ENCODE measurements around the gene ACACA.

The ACACA gene

GRCh38 chr17:37082311-37082860 is 324.2 kb downstream of the ACACA start:
- Histone ChIP-seq H3K27me3 (ENCODE audit: control insufficient read depth, low read length) (no peaks in the 10 kb centered on the region), H3F3A (ENCODE audit: control insufficient read depth, insufficient read depth) (no peaks in the 10 kb centered on the region), H3K36me3 (ENCODE audit: control insufficient read depth, low read length) (peaks cover 27% of the 10 kb centered on the region), H3K9me3 (ENCODE audit: control insufficient read depth, insufficient read depth, low read length) (no peaks in the 10 kb centered on the region), H3K4me1 (ENCODE audit: control insufficient read depth, low read length) (no peaks in the 10 kb centered on the region), H3K4me3 (ENCODE audit: low read length) (no peak overlapping the region), H3K9me2 (replicated peaks; ENCODE audit: control insufficient read depth, low read length) (no peaks in the 10 kb centered on the region), H4K20me1 (ENCODE audit: control insufficient read depth, insufficient read depth, low read depth, low read length) (peaks cover 4% of the 10 kb centered on the region; the same call in 1 of the 2 replicates), H3K79me2 (ENCODE audit: control insufficient read depth, low read length) (no peaks in the 10 kb centered on the region), H3K4me2 (ENCODE audit: low read length) (no peak overlapping the region), H3K27ac (ENCODE audit: low read depth, low read length) (no peak overlapping the region)
- TF ChIP-seq CTCF (IDR thresholded peaks at IDR 0.05; ENCODE audit: low read depth, low read length, poor library complexity, severe bottlenecking) (no peak), EZH2phosphoT487 (IDR thresholded peaks at IDR 0.05; ENCODE audit: borderline replicate concordance, low read length) (no peak)

- Histone ChIP-seq H3F3A (ENCODE audit: control insufficient read depth, insufficient read depth) (no peaks in the 10 kb centered on the region), H4K20me1 (ENCODE audit: control insufficient read depth, insufficient read depth, low read depth, low read length) (peaks cover 4% of the 10 kb centered on the region; the same call in 1 of the 2 replicates), H3K27ac (ENCODE audit: low read depth, low read length) (no peak overlapping the region), H3K4me2 (ENCODE audit: low read length) (no peak overlapping the region), H3K9me3 (ENCODE audit: control insufficient read depth, insufficient read depth, low read length) (no peaks in the 10 kb centered on the region), H3K36me3 (ENCODE audit: control insufficient read depth, low read length) (peaks cover 16% of the 10 kb centered on the region), H3K27me3 (ENCODE audit: control insufficient read depth, low read length) (no peaks in the 10 kb centered on the region), H3K79me2 (ENCODE audit: control insufficient read depth, low read length) (no peaks in the 10 kb centered on the region), H3K9me2 (replicated peaks; ENCODE audit: control insufficient read depth, low read length) (no peaks in the 10 kb centered on the region), H3K4me1 (ENCODE audit: control insufficient read depth, low read length) (no peaks in the 10 kb centered on the region), H3K4me3 (ENCODE audit: low read length) (no peak overlapping the region)
- TF ChIP-seq CTCF (IDR thresholded peaks at IDR 0.05; ENCODE audit: low read depth, low read length, poor library complexity, severe bottlenecking), result no peak
- TF ChIP-seq EZH2phosphoT487 (IDR thresholded peaks at IDR 0.05; ENCODE audit: borderline replicate concordance, low read length), result no peak
These were observed 325.3 kb downstream of the ACACA start for GRCh38 chr17:37081287-37081686.

DNA sequence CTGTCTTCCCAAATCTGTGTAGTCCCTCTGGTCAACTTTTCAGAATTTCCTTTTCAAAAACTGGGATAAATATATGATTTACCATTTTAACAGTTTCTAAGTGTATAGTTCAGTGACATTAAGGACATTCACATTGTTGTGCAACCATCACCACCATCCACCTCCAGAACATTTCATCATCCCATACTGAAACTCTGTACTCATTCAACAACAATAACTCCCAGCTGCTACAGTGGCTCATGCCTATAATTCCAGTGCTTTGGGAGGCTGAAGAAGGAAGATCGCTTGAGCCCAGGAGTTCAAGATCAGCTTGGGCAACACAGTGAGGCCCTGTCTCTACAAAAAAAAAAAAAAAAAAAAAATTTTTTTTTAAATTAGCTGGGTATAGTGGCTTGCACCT is 326.9 kb downstream of the ACACA start:
- H3K4me1 ChIP-seq (ENCODE audit: control insufficient read depth, low read length), result no peaks in the 10 kb centered on the region
- no peaks in the 10 kb centered on the region for H3K9me3 ChIP-seq (ENCODE audit: control insufficient read depth, insufficient read depth, low read length)

More for the DNA sequence above, 326.9 kb downstream of the ACACA start:
- TF ChIP-seq EZH2phosphoT487 (IDR thresholded peaks at IDR 0.05; ENCODE audit: borderline replicate concordance, low read length), result no peak
- no peak for TF ChIP-seq CTCF (IDR thresholded peaks at IDR 0.05; ENCODE audit: low read depth, low read length, poor library complexity, severe bottlenecking)
- Histone ChIP-seq H3K79me2 (ENCODE audit: control insufficient read depth, low read length) (no peaks in the 10 kb centered on the region), H3F3A (ENCODE audit: control insufficient read depth, insufficient read depth) (no peaks in the 10 kb centered on the region), H3K27me3 (ENCODE audit: control insufficient read depth, low read length) (no peaks in the 10 kb centered on the region), H3K4me2 (ENCODE audit: low read length) (no peak overlapping the region), H3K27ac (ENCODE audit: low read depth, low read length) (no peak overlapping the region), H3K36me3 (ENCODE audit: control insufficient read depth, low read length) (peaks cover under 1% of the 10 kb centered on the region; the same call in 1 of the 2 replicates), H3K9me2 (replicated peaks; ENCODE audit: control insufficient read depth, low read length) (no peaks in the 10 kb centered on the region), H3K4me3 (ENCODE audit: low read length) (no peak overlapping the region), H4K20me1 (ENCODE audit: control insufficient read depth, insufficient read depth, low read depth, low read length) (no peaks in the 10 kb centered on the region)

Measured in DOHH2 (cell line).